GM10847 (cell line): ENCODE results near the gene PALMD.

Source experiments
- POLR2A ChIP-seq: IDR thresholded peaks from 2 replicates; pipeline ENCODE4 v1.6.1; 2011; ENCODE audit not compliant: insufficient read length; ENCODE audit errors: extremely low read depth

PALMD gene

GRCh38 chr1:99644279-99645004 is 1.5 kb upstream of the PALMD start:
- no peak for TF ChIP-seq POLR2A

DNA sequence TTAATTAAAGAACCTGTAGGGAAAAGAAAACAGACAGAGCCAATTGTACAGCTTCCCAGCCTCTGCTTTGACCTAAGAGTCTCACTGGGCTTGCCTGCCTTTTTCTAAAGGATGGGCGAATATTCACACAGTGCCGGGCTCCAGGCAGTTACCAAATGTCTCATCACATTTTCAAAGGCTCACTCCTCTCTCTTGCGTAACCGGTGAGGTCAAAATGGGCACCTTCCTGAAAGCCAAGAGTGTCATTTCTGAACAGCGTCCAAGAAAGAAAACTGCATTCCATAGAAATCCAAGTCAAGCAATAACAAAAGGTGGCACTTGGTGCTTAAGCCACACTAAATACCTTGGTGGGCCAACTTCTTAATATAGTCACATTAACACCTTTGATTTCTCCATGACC is 710 bp upstream of the PALMD start:
- no peak for TF ChIP-seq POLR2A

DNA sequence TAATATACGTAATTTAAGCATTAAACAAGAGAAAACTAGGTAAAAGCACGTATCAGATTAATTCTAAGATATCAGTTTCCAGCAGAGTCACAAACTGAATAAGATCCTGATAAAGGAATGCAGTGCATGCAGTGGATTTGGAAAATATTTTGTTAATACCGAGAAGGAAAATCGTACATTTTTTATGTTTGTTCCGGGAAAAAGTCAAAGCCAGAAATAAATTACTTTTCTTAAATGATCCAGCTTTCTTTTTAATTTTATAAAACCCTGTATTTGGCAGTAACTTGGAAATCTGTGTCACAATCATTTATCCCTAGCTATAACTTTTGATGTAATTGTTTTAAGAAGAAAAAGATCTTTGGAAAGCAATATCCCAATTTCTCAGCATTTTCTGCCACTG is 955 bp downstream of the PALMD start:
- TF ChIP-seq POLR2A: no peak

DNA sequence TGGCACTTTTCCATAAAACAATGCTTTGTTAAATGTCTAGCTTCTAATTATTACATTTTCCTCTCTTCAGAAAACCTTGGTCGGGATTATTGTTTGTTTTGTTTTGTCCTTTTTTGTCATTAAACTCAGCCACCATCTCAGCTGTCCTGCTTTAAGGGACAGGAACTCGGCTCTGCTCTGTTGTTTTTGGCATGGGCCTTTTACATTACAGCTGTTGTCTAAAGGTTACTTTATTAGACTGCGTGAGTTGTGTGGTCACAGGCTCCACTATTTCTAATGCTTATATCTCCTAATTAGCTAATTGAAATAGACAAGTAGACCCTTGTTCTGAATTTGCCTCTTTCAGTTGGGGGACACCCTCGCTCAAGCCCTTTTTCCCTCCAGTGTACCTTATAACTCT is 1.6 kb downstream of the PALMD start:
- no peak for TF ChIP-seq POLR2A

DNA sequence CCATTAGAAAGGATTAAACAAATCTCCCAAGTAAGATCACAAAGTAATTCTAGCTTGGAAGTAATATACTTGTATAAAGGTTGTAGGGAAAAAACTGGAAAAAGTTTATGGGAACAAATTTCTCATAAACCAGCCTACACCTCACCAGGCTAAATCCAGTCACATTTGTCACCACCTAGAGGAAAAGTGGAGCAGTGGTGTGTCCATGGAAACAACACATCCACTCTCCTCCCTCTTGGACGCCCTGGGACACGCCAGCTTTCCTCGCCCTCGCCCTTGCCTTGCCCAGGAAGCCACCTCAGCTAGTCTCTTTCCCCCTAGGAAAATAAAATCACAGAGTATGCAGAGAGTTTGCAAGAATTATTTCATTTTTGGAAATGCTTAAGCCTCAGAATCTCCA is 2.2 kb downstream of the PALMD start:
- no peak for TF ChIP-seq POLR2A

- no peak for TF ChIP-seq POLR2A
These were observed 4.1 kb downstream of the PALMD start for GRCh38 chr1:99650030-99650429.

GRCh38 chr1:99650773-99651437 is 5.0 kb downstream of the PALMD start:
- no peak for TF ChIP-seq POLR2A

GRCh38 chr1:99652881-99653281 is 7.0 kb downstream of the PALMD start:
- TF ChIP-seq POLR2A: no peak

DNA sequence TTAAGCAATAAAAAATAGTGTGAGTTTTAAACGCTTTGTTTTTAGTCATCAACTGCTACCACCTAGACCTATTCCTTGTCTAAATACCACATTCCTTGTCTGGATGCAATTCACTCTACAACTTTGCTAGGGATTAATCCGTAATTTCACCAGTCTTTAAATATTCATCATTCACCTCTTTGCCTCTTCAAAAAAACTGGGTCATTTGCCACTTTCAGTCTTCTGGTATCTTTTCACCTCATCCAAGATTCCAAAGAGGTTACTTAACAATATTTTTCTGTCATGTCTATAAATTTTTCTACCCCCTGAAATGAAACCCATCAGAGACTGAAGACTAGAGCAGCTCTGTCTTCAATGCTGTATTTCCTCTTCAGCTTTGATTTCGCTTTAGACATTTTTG is 9.5 kb downstream of the PALMD start:
- TF ChIP-seq POLR2A: no peak

DNA sequence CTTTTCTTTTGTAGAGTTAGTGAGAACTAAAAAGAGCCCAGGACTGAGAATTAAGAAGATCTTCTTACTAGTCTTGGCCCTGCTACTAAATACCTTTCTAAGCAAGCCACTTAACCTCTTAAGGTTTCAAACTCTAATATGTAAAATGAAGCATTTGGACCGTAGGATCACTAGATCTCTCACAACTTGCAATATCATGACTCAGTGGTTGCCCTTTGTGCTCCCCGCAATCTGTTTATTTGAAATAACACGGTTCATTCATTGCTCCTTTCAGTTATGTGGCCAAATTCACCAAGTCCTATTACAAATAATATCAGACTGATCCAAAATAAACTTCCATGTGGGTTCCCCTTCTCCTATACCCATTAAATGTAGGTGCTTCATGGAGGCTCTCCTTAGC is 10.8 kb downstream of the PALMD start:
- no peak for TF ChIP-seq POLR2A

DNA sequence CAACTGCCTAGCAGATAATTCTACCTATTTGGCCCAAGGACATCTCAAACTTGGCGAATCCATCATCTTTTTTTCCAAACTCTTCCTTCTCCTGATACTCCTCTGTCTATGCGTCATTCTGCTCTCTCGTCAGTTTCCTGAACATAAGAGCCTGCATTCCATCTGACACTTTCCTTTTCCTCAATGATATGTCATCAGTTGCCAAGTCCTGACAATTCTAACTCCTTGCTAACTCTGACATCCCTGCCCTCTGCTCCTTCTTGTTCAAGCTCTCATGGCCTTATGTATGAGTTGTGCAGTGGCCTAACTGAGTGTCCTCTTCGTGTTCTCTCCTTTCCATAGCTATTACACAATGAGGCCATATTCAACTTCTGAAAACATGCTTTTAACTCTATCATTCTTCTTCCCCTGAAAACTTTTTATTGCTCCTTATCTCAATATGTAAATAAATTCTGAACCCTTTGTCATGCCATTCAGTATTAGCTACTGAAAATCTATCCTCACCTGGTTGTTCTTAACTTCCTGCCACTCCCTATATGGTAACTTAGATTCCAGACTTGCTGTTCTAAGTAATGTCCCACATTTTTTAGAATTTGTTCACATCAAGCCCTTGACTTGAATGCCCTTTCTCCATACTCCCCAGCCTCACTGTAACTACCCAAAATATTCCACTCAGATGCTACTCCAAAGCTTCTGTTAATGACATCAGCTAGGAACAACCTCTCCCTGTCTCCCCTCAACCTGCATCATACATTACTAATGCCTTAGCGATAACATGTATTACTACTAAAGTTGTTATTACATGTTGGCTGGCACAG is 11.5 kb downstream of the PALMD start:
- TF ChIP-seq POLR2A: no peak

- TF ChIP-seq POLR2A: no peak
These were observed 12.0 kb downstream of the PALMD start for GRCh38 chr1:99658031-99658290.

DNA sequence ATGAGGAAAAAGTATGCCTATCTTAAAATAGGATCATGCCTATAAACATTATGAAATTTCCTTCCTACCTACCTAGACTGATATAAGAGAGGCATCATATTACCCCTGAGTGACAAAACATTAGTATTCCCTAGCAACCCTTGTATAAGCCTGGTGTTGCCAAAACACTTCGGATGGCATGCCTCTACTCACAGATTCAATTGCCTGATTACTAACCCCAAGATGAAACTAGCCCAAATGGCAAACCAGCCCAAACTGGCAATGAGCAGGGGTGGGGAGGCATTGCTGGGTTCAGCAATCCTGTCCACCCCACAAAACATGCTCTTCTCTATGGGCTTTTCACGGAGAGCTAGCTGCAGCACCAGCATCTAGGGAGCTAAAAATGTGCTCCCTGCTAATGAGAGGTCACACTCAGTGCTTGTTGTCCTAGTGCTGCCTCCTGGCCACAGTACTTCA is 13.9 kb downstream of the PALMD start:
- no peak for TF ChIP-seq POLR2A

DNA sequence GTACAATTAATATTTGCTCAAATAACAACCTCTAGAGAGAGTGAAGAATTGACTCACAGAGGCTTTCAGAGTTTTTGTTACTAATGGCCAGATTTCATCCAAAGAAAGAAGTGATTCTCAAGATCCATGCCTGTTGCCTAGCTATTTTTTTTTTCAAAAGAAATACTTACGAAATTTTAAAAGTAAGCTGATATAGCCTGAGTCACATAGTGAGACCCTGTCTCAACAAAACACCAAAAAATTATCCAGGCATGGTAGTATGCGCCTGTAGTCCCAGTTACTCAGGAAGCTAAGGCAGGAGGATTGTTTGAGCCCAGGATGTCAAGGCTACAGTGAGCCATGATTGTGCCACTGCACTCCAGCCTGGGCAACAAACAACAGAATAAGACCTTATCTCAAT is 14.6 kb downstream of the PALMD start:
- no peak for TF ChIP-seq POLR2A

GRCh38 chr1:99661780-99662179 is 15.9 kb downstream of the PALMD start:
- no peak for TF ChIP-seq POLR2A

- no peak for TF ChIP-seq POLR2A
These were observed 16.7 kb downstream of the PALMD start for GRCh38 chr1:99662539-99663080.
